ENCODE data around the gene MUL1. TPM values are rescaled to one million over a fixed set of nuclear protein-coding genes. Genes with fewer than 3 reads are reported as not detected.
"Not testable (repeated sequence)": the region's sequence is repeated elsewhere in the genome, so short reads cannot be mapped to it uniquely, and the experiment has no call there.

The MUL1 gene
- total and polyA plus RNA-seq, 2 donors (not counting 1 experiment from before 2014, with no cell fraction given), result 25.7 to 26.9 TPM

DNA sequence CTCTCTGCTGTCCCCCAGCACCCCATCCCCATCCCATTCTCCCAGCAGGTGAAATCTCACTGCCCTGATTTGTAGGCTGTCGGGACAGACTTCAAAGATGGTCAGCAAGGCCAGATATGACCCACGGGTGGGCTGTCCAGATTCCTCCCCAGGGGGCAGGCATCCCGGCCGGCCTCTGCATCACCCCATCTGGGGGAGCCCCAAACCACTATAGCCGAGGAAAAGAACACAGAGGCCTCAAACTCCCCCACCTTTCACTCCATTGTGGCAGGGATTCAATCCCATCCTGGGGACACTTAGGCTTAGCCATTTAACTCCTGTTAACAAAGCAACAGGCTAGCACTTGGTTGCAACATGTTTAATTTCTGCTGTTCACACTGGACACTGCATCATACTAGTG, 8.8 kb downstream of the MUL1 start:
- no peak overlapping the region for H3K4me3 ChIP-seq (replicated peaks in 1 of 4; ENCODE audit: control extremely low read depth in 1 of 4, insufficient read depth in 1 of 4, low read depth in 3 of 4, low read length in 4 of 4)
- peaks cover 13% of the 10 kb centered on the region for H3K4me1 ChIP-seq (ENCODE audit: control insufficient read depth, extremely low read depth, insufficient read depth, low read length)
- peaks cover 6% of the 10 kb centered on the region for H3K79me2 ChIP-seq (ENCODE audit: control insufficient read depth, insufficient read depth, low read length)
- no peak for TF ChIP-seq EZH2 (IDR thresholded peaks at IDR 0.05; ENCODE audit: low read length, missing control alignments)
- TF ChIP-seq, protein P1, sequence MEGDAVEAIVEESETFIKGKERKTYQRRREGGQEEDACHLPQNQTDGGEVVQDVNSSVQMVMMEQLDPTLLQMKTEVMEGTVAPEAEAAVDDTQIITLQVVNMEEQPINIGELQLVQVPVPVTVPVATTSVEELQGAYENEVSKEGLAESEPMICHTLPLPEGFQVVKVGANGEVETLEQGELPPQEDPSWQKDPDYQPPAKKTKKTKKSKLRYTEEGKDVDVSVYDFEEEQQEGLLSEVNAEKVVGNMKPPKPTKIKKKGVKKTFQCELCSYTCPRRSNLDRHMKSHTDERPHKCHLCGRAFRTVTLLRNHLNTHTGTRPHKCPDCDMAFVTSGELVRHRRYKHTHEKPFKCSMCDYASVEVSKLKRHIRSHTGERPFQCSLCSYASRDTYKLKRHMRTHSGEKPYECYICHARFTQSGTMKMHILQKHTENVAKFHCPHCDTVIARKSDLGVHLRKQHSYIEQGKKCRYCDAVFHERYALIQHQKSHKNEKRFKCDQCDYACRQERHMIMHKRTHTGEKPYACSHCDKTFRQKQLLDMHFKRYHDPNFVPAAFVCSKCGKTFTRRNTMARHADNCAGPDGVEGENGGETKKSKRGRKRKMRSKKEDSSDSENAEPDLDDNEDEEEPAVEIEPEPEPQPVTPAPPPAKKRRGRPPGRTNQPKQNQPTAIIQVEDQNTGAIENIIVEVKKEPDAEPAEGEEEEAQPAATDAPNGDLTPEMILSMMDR (conservative IDR thresholded peaks at IDR 0.05 in 1 of 2, IDR thresholded peaks at IDR 0.05 in 1 of 2; ENCODE audit: low read depth in 1 of 2, low read length in 2 of 2), result no peak
- no peak for DNase-seq (ENCODE audit: low read depth in 2 of 2)
- no peak overlapping the region for H3K4me2 ChIP-seq (ENCODE audit: extremely low read depth, insufficient read depth, low read length)
- no peak overlapping the region for H3K9ac ChIP-seq (ENCODE audit: insufficient read depth, low read length)
- no peak overlapping the region for H3K27ac ChIP-seq (ENCODE audit: insufficient read depth, low read length)
- H3K9me3 ChIP-seq (ENCODE audit: control insufficient read depth, insufficient read depth, low read depth, low read length), result no peaks in the 10 kb centered on the region
- no peaks in the 10 kb centered on the region for H3K27me3 ChIP-seq (ENCODE audit: control insufficient read depth, insufficient read depth, low read length)
- no peak overlapping the region for H2AFZ ChIP-seq (ENCODE audit: low read length)
- H4K20me1 ChIP-seq (ENCODE audit: control insufficient read depth, extremely low read depth, insufficient read depth, low read length), result no peaks in the 10 kb centered on the region
- peaks cover 24% of the 10 kb centered on the region for H3K36me3 ChIP-seq (ENCODE audit: control insufficient read depth, insufficient read depth, low read length)

DNA sequence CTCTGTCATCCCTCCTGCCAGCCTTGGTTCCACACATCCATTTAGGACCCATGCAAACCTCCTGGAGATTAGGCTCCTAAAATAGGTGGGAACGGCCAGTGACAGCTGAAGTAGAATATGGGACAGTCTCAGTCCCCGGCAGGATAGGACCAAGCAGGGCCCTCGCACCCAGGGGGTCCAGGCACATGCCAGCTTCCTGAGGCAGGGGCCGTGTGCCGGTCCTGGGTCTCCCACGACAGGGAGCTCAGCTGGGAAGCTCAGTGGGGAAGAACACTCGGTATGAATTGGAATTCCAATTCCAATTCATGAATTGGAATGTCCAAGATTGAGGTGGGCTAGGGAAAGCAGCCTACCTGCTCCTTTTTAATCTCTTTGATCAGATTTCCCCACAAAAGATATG, 9.8 kb downstream of the MUL1 start:
- Histone ChIP-seq H3K4me1 (ENCODE audit: control insufficient read depth, extremely low read depth, insufficient read depth, low read length) (peaks cover 16% of the 10 kb centered on the region), H3K36me3 (ENCODE audit: control insufficient read depth, insufficient read depth, low read length) (peaks cover 24% of the 10 kb centered on the region), H2AFZ (ENCODE audit: low read length) (no peak overlapping the region), H3K27me3 (ENCODE audit: control insufficient read depth, insufficient read depth, low read length) (no peaks in the 10 kb centered on the region), H3K79me2 (ENCODE audit: control insufficient read depth, insufficient read depth, low read length) (no peaks in the 10 kb centered on the region), H3K9me3 (ENCODE audit: control insufficient read depth, insufficient read depth, low read depth, low read length) (no peaks in the 10 kb centered on the region), H3K4me2 (ENCODE audit: extremely low read depth, insufficient read depth, low read length) (no peak overlapping the region), H3K4me3 (replicated peaks in 1 of 4; ENCODE audit: control extremely low read depth in 1 of 4, insufficient read depth in 1 of 4, low read depth in 3 of 4, low read length in 4 of 4) (no peak overlapping the region), H3K9ac (ENCODE audit: insufficient read depth, low read length) (no peak overlapping the region), H3K27ac (ENCODE audit: insufficient read depth, low read length) (no peak overlapping the region), H4K20me1 (ENCODE audit: control insufficient read depth, extremely low read depth, insufficient read depth, low read length) (no peaks in the 10 kb centered on the region)
- no peak for DNase-seq (ENCODE audit: low read depth in 2 of 2)
- TF ChIP-seq EZH2 (IDR thresholded peaks at IDR 0.05; ENCODE audit: low read length, missing control alignments), result no peak
- TF ChIP-seq, protein P1 (conservative IDR thresholded peaks at IDR 0.05 in 1 of 2, IDR thresholded peaks at IDR 0.05 in 1 of 2; ENCODE audit: low read depth in 1 of 2, low read length in 2 of 2), result no peak

DNA sequence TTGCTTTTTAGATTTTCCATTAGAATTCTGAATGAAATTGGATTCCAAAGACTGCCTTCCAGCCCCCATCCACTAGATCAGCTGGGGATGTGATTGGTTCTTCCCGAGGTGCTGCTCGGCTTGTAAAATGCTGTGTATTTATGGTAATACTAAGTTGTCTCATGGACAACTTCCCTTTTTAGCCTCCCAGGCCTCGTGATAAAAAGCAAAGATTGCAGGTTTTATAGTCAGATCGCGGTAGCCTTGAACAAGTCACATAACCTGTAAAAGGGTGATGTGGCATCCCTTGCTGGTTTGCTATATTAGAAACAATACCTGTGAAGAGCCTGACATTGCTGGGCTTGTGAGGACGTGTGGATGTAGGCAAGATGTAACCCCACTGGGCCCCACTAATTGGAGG, 10.4 kb downstream of the MUL1 start:
- Histone ChIP-seq H2AFZ (ENCODE audit: low read length) (no peak overlapping the region), H3K4me3 (replicated peaks in 1 of 4; ENCODE audit: control extremely low read depth in 1 of 4, insufficient read depth in 1 of 4, low read depth in 3 of 4, low read length in 4 of 4) (no peak overlapping the region), H3K9ac (ENCODE audit: insufficient read depth, low read length) (no peak overlapping the region), H3K36me3 (ENCODE audit: control insufficient read depth, insufficient read depth, low read length) (peaks cover 22% of the 10 kb centered on the region), H3K4me2 (ENCODE audit: extremely low read depth, insufficient read depth, low read length) (no peak overlapping the region), H3K9me3 (ENCODE audit: control insufficient read depth, insufficient read depth, low read depth, low read length) (no peaks in the 10 kb centered on the region), H3K79me2 (ENCODE audit: control insufficient read depth, insufficient read depth, low read length) (no peaks in the 10 kb centered on the region), H4K20me1 (ENCODE audit: control insufficient read depth, extremely low read depth, insufficient read depth, low read length) (no peaks in the 10 kb centered on the region), H3K27ac (ENCODE audit: insufficient read depth, low read length) (no peak overlapping the region), H3K27me3 (ENCODE audit: control insufficient read depth, insufficient read depth, low read length) (no peaks in the 10 kb centered on the region), H3K4me1 (ENCODE audit: control insufficient read depth, extremely low read depth, insufficient read depth, low read length) (peaks cover 16% of the 10 kb centered on the region)
- no peak for DNase-seq (ENCODE audit: low read depth in 2 of 2)
- TF ChIP-seq EZH2 (IDR thresholded peaks at IDR 0.05; ENCODE audit: low read length, missing control alignments), result no peak
- TF ChIP-seq, protein P1 (conservative IDR thresholded peaks at IDR 0.05 in 1 of 2, IDR thresholded peaks at IDR 0.05 in 1 of 2; ENCODE audit: low read depth in 1 of 2, low read length in 2 of 2), result no peak

DNA sequence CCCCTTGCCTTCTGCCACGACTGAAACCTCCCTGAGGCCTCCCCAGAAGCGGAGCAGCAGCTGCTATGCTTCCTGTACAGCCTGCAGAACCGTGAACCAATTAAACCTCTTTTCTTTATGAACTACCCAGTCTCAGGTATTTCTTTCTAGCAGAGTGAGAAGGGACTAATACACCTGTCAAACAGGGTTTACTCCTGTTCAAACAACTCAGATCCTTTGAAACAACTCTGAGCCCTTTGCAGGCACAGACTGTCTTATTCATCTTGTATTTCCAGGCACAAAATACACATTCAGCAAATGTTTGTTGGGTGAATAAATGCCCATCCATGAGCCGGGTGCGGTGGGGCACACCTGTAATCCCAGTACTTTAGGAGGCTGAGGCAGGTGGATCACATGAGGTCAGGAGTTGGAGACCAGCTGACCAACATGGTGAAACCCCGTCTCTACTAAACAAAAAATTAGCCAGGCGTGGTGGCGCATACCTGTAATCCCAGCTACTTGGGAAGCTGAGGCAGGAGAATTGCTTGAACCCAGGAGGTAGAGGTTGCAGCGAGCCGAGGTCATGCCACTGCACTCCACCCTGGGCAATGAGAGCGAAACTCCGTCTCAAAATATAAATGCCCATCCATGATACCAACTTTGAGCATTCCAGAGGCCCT, 11.1 kb downstream of the MUL1 start:
- DNase-seq (ENCODE audit: low read depth in 2 of 2); H3K27me3 ChIP-seq (ENCODE audit: control insufficient read depth, insufficient read depth, low read length); H3K79me2 ChIP-seq (ENCODE audit: control insufficient read depth, insufficient read depth, low read length); H3K27ac ChIP-seq (ENCODE audit: insufficient read depth, low read length); H2AFZ ChIP-seq (ENCODE audit: low read length); H3K9me3 ChIP-seq (ENCODE audit: control insufficient read depth, insufficient read depth, low read depth, low read length); H3K9ac ChIP-seq (ENCODE audit: insufficient read depth, low read length); H3K4me3 ChIP-seq (replicated peaks in 1 of 4; ENCODE audit: control extremely low read depth in 1 of 4, insufficient read depth in 1 of 4, low read depth in 3 of 4, low read length in 4 of 4); H4K20me1 ChIP-seq (ENCODE audit: control insufficient read depth, extremely low read depth, insufficient read depth, low read length); H3K4me2 ChIP-seq (ENCODE audit: extremely low read depth, insufficient read depth, low read length): not testable (repeated sequence)
- Histone ChIP-seq H3K4me1 (ENCODE audit: control insufficient read depth, extremely low read depth, insufficient read depth, low read length) (peaks cover 16% of the 10 kb centered on the region), H3K36me3 (ENCODE audit: control insufficient read depth, insufficient read depth, low read length) (peaks cover 21% of the 10 kb centered on the region)

Measured in fibroblast of lung (primary cell).